HTERT RPE-1 (cell line): ENCODE results near the gene PAK2.
"Not testable (repeated sequence)": the region's sequence is repeated elsewhere in the genome, so short reads cannot be mapped to it uniquely, and the experiment has no call there.

ENCODE experiments used
- in situ Hi-C: fragments of 300-500 bp; cut with MboI; formaldehyde crosslinking; loops from 4 replicates; pipeline ENCODE4 v1.14.3; 2020; ENCODE audit warnings: low sequenced_read_pairs

Gene PAK2

DNA sequence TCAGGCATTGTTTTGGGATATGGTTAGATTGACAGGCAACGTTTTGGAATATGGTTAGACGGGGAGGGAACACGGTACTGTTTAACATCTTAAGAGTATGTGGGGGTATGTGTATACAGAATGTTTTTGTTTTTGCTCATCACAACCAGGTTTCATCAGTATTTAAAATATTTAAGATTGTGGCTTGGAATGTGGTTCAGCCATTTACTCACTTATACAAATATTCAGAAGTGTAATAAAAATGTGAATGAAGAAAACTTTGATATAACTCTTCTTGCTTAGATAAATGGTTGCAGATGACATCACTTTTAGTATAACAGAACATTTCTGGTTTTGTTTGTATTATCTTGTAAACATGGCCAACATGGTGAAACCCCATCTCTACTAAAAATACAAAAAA, 3.9 kb upstream of the PAK2 start:
- in situ Hi-C loops = no loop called here

DNA sequence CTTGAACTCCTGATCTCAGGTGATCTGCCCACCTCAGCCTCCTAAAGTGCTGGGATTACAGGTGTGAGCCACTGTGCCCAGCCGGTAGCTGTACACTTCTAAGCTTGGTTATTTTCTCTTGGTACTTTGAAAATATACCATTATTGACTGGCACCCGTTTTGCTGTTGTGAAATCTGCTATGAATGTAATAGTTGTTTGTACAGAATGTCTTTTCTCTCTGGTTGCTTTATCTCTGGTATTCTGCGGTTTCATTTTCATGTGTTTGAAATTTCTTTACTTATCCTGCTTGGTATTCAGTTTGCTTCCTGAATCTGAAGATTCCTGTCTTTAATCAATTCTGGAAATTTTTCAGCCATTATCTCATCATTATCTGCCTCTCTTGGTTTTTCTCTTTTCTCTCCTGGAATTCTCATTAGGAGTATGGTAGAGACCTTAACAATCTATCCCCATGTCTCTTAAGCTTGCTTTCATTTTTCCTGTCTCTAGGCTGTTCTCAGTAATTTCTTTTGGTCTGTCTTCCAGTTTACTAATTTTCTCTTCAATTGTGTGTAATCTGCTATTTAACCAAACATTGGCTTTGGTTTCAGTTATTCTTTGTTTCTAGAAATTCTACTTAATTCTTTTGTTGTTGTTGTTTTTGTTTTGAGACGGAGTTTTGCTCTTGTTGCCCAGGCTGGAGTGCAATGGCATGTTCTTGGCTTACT, 2.8 kb upstream of the PAK2 start:
- in situ Hi-C loops = no loop called here

DNA sequence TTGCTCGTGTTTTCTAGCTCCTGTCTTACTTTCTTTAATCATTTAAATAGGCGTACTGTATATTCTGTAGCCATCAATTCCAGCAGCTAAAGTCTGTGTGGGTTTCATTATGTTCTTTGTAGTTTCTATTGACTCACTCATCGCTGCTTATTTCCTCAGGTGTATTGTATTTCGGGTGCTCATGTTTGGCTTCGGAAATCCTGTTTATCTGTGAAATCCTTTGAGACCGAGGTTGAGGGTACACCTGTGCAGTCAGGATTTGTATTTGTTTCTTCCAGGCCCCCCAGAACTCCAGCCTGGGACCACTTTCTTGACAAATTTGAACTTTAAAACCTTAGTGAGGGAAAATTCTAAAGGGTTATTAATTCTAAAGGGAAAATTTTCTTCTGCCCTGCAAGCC, 2.0 kb upstream of the PAK2 start:
- in situ Hi-C loops = no loop called here

DNA sequence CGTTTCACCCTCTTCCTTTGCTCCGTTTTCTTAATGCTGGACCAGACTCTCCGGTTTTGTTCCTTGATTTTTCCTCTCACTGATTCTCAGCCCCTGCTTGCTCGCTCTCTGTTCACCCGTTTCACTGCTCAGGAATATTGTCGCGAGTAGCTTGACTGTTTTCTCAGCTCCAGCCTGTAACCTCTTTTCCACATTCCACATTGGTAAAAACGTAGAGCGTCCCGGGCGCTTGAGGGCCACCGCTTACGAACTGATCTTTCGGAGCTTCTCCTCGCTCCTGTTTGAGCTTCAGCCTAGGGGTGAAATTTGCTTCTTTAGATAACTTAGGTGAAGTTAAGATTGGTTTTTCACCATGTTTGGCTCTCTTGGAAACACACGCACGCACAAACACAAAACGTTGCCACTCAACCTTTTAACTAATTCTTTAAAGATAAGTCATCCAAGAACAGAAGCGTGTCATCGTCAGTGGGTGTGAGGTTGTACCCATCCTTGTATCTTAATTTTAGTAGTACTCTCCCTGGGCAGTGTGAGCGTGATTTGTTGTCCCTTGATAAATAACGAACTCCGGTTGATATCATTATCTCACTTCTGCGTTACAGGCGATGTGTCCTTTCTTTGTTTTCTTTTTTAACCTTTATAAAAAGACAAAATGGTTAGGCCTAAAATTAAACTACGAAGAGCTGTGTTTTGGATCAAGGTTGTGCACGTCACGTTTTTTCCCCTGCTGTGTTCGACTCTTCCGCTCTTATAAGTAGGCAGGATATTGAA, 1.0 kb downstream of the PAK2 start:
- in situ Hi-C loops = no loop called here

DNA sequence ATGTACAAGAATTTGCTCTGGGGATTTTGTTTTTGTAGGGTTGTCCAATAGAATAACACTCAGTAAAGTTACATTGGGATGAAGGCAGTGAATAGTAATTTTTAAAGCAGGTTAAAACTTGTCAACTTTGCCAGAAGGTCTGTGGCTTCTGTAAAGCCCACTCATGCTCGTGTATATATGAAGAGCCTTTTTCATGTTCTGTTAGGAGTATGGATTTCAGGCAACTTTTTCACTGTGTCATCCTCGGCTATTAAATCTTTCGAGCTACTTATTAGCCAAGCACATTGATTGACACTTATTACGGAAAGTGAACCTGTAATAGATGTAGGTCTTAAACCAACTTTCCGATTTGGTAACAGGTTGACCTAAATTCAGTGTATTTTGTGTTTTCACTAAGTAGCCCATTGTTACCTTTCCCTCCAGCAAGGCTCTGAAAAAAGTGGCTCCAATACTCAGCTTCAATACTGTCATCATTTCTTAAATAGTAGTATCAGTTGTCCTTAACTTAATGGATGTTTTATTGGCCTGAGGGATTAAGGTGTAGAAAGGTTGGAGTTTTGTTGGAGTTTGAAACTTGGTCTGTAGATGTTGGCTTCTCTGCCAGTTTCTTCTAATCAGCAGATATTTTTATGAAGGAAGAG, 1.7 kb downstream of the PAK2 start:
- in situ Hi-C loops = no loop called here

DNA sequence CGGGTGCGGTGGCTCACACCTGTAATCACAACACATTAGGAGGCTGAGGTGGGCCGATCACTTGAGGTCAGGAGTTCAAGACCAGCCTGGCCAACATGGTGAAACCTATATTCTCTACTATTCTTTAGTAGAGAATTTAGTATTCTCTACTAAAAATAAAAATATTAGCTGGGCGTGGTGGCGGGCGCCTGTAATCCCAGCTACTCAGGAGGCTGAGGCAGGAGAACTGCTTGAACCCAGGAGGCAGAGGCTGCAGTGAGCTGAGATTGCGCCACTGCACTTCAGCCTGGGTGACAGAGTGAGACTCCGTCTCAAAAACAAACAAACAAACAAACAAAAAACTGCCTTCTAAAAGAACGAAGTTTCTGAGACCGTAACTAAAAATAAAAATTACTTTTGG, 3.9 kb downstream of the PAK2 start:
- in situ Hi-C loops = not testable (repeated sequence)

DNA sequence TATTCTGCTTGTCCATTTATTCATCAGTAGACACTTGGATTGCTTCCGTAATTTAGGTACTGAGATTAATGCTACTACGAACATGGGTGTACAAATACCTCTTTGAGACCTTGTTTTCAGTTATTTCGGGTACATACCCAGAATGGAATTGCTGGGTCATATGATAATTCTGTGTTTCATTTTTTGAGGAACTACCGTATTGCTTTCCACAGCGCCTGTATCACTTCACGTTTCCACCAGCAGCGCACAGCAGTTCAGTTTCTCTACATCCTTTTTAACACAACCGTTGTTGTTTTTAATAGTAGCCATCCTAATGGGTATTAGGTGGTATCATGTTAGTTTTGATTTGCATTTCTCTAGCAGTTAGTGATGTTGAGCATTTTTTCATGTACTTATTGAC, 9.5 kb downstream of the PAK2 start:
- in situ Hi-C loops = no loop called here

DNA sequence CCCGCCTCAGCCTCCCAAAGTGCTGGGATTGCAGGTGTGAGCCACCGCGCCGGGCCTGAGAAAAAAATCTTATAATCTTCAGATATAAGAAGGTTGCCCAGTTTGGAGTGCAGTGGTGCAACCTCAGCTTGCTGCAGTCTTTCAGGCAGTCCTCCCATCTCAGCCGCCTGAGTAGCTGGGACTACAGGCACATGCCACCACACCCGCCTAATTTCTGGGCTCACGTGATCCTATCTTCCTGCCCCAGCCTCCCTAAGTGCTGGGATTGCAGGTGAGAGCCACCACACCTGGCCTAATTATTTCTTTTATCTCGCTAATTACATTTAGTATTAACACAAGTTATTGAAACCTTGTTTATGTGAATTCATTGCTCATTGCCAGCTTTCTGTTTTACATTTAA, 13.5 kb downstream of the PAK2 start:
- in situ Hi-C loops = no loop called here

DNA sequence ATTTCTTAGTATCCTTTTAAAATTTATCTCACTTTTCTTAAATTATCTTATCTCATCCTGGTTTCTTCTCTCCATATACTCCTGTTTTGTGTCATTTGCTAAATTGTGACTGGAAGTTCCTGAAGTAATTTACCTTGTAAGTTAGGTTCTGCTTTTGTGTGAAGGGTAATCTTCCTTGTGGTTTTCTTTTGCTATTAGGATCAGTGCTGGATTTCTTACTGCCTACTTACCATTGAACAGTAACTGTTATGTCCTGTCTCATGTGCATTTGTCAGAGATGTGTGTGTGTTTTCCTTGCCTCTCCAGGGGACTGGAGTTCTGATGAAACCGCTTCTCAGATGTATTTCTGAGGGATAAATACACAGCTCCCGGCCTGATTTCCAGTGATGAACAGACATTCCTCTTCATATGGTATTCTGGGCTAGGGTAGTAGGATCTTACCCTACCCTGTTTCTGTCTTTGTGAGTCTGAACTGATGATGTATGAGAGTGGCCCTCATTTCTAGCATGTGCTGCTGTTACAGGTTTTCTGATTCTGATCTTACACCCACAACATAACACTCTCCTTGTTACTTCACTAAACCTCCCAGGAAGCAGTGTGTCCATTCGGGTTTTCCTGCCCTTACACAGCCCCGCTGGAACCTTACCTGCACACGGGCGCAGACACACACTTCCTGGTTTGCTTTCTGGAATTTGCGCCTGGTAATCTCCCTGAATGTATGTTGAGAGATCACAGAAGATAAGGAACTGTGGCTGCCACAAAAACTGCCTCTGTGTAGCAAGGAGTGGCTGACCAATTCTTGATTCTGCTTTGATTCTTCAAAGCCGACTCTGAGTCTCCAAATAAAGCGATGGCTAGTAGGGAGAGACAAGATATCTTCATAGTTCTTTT, 14.7 kb downstream of the PAK2 start:
- in situ Hi-C loops = no loop called here

DNA sequence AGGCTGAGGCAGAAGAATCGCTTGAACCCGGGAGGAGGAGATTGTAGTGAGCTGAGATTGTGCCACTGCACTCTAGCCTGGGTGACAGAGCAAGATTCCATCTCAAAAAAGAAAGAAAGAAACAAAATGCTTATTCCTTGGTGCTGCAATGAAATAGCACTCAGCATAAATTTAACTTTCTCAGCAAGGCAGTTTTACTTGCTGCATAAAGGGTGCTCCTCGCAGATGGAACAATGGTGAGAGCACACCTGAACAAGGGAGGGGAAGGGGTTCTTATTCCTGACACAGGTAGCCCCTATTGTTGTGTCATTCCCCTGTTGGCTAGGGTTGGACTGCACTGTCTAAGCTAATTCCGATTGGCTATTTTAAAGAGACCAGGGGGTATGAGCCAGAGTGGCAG, 17.1 kb downstream of the PAK2 start:
- in situ Hi-C loops = no loop called here

DNA sequence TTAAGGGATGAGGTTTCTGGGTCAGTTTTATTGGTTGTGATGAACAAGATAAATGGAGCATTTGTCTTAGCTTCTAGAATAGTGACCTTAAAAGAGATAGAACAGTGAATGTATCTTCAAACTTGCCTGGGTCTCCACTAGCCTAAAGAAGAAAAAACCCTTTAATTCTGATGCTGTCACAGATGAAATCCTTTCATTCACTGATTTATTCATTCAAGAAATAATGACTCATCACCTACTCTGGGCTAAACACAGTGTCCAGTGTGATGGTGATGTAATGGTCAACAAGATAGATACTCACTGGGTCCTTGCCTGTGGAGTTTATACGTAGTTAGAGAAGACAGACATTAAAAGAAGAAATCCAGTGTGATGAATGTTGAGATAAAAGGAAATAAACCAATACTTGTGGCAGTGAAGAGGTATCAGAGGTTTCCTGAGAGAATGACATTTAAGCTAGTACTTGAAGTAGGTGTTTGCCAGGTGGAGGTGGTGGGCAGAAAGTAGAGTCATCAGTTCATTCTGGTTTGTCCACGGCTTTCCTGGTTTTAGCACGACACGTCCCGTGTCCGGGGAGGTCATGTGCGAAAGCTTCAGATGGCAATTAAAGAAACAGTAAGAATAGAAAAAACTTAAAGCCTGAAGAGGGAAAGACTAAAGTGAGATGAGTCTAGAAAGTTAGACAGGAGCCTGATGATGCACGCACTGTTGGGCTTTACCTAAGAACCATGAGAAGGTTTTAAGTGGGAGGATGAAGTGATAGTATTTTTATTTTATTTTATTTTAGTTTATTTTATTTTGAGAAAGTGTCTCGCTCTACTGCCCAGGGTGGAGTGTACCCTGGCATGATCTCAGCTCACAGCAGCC, 18.5 kb downstream of the PAK2 start:
- in situ Hi-C loops = no loop called here

DNA sequence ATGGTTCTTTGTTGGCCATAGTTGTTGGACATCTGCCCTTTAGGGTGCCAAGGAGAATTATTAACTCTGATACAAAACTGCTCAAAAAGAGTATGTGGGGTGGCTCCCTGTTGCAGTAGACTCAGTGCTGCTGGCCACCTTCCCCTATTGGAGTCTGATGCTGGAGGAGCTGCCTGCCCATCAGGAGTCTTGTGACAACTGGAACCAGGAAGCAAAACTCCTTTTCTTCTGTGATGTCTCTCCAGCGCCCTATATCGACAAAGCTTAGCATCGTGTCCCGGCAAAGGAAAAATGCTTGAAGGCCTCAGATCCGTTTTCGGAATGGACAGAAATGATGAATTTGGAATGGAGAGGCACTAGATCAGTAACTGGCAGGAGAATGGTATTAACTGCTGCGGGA, 23.5 kb downstream of the PAK2 start:
- in situ Hi-C loops = no loop called here

DNA sequence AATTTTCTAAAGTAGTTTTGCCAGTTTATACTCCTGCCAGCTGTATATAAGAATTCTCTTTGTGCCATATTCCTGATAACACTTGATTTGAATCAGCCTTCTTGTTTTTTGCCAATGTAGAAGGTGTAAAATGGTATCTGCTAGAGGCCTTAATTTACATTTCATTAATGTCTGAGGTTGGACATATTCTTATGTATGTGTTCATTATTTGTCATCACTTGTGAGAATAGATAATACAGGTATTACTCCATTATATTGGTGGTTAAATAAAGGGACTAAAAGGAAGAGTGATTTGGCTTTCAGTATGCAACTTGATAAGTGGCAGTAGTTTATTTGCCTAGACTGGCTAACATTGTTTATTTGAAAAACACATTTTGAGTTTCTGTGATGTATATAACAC, 25.8 kb downstream of the PAK2 start:
- in situ Hi-C loops = no loop called here

DNA sequence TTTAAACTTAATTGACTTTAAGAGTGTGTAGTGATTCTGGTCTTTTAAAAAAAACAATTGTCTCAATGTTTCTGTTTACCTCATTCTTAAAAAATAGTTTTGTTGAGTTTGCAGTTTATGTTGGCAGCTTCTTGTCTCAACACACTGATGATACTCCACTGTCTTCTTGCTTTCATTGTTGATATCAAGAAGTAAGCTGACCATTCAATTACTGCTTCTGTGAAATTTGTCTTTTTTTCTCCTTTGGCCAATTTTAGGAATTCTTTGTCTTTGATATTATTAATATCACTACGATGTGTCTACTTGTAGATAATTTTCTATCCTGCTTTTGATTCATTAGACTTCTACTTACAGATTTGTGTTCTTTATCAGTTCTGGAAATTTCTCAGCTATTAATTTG, 31.4 kb downstream of the PAK2 start:
- in situ Hi-C loops = no loop called here

DNA sequence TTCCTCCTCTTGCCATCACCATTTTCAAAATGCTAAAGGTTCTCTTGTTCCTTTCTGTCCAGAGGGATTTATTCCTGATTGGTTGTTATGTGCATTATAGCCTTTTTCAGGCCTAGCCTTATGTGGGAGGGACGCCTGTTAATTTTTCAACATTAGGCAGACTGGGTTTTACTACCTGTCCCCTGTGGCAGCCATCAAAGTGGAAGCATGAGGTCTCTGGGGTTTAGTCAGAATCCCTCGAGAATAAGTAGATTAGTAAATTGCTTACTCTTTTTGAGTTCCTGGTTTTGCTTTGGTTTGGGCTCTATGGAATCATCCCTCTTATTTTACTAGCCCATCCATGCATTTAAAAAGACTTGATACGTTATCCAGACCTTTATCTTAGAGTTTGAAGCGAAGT, 32.4 kb downstream of the PAK2 start:
- in situ Hi-C loops = no loop called here

DNA sequence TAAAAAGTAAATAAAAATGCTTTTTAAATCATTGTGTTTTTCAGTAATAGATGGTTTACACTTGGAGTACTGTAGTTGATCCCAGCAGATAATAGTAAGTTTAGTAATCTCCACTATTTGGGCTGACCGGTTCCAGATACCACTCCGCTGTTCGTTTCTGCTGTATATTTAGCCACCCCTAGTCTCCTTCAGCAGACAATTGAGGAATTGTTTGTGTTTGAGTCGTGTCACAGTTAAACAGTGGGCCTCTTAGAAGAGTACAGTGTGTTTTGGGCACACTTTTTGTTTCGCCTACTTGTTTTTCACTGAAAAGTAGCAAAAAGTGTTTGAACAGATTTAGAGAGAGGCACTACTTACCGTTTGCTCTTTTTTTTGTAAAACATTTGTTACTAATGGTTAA, 33.2 kb downstream of the PAK2 start:
- in situ Hi-C loops = no loop called here

DNA sequence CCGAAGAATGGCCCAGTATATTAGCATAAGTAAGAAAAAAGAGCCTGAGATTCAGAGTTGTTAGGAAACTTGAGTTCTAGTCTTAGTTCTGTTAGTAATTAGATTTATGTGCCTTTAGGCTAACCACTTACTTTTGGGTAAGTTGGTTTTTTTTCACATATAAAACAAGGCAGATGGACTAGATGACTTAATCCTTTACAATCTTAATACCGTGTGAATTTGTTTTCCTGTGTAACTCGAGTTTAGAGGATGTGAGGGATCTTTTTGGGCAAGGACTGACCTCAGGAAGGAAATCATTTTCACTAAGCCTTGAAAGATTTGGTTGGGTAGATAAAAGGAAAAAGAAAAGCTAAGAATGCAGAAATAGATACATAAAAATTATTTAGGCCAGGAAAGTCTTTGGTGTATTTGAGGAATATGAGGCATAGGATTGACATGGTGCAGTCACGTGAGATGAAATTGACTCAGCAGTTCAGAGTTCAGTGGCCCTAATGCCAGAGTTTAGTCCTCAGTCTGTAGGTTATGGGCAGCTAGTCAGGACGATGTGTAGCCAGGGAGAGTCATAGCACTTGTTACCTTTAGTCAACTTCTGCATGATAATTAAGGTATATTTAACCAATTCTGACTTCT, 34.6 kb downstream of the PAK2 start:
- in situ Hi-C loops = no loop called here

DNA sequence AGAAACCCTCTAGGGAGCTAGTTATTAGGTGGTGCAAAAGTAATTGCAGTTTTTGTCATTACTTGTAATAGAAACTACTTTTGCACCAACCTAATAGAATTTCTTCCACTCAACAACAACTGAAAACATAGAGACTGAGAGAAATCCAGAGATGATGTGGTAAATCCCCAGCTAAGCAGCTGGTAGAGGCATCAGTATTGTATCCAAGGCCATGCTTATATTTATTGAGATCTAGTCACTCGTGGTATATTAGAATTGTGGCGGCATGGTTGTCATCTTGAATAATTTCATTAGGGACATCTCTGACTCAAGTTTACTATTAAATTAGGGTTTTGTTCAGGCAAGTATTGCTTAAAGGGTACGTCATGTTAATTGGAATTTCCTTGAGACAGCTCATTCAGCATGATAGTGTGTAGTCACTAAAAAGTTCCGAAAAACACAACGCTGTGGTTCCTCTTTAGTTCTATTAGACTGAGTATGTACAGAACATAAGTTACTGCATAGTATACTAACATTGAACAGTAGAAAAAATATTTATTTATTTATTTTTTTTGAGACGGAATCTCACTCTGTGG, 35.3 kb downstream of the PAK2 start:
- in situ Hi-C loops = no loop called here

DNA sequence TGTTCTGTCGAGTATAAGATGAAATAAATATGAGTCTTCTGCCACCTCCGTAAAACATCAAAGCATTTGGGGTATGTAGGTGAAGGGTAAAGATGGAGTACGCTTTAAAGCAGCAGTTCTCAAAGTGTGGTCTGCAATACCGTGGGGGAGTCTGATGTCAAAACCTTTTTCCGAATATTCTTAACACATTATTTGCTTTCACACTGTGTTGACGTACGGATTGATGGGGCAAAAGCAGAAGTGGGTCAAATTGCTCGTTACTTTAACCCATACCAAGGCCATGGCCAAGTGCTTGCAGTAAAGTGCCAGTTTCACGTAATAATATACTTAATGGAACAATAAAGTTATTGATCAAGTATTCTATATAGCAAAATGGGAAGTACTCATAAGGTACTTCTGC, 36.3 kb downstream of the PAK2 start:
- in situ Hi-C loops = no loop called here

DNA sequence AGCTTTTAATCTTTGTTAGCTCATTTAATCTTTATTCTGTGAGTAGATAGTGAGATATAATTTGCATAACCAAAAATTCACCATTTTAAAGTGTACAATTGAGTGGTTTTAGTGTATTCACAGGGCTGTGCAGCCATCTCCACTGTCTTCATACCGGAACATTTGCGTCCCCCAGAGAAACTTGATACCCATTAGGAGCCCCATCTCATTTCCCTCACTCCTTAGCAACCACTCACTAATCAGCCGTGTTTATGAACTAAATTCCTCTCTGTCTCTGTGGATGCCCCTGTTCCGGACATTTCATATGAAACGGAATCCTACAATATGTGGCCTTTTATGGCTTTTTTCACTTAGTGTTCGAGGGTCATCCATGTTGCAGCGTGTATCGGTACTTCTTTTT, 38.2 kb downstream of the PAK2 start:
- in situ Hi-C loops = no loop called here
